Keratinocyte (primary cell): ENCODE data around the gene MSANTD2. TPM values are rescaled to one million over a fixed set of nuclear protein-coding genes. Genes with fewer than 3 reads are reported as not detected.

Source experiments
- DNase-seq: peaks from one replicate; pipeline ENCODE4 v3.0.0-alpha.2; 2011; ENCODE audit warnings: low read depth, missing footprints, low spot score
- FAIRE-seq: peaks from 2 replicates; lab custom pipeline; 2011; peaks lifted over from hg19 to GRCh38; lab: Jason Lieb, UNC
- H2AFZ ChIP-seq: 2 replicates; pipeline ENCODE4 v1.6.0; 2012; ENCODE audit warnings: low read length, control low read depth, inconsistent platforms; ENCODE audit not compliant: control insufficient read depth
- H3K27ac ChIP-seq: 2 replicates; pipeline ENCODE4 v1.5.1; 2011; ENCODE audit warnings: low read length; ENCODE audit not compliant: control insufficient read depth, insufficient read depth
- H3K27me3 ChIP-seq: 3 replicates; pipeline ENCODE4 v1.6.0; 2011; ENCODE audit warnings: low read length; ENCODE audit not compliant: control insufficient read depth, insufficient read depth; ENCODE audit errors: extremely low read depth
- H3K36me3 ChIP-seq, 2 experiments: 2 replicates in 1 of 2; 3 replicates in 1 of 2; pipeline ENCODE4 v1.5.1; 2011; ENCODE audit warnings: low read length in 2 of 2, mild to moderate bottlenecking in 1 of 2; ENCODE audit not compliant: control insufficient read depth in 2 of 2, insufficient read depth in 2 of 2; ENCODE audit errors: extremely low read depth in 1 of 2
- H3K4me1 ChIP-seq: 3 replicates; pipeline ENCODE4 v1.5.1; 2011; ENCODE audit warnings: low read length; ENCODE audit not compliant: control insufficient read depth, insufficient read depth; ENCODE audit errors: extremely low read depth
- H3K4me2 ChIP-seq: 3 replicates; pipeline ENCODE4 v1.6.0; 2011; ENCODE audit warnings: low read depth, low read length; ENCODE audit not compliant: control insufficient read depth, insufficient read depth; ENCODE audit errors: extremely low read depth
- H3K4me3 ChIP-seq, 3 experiments: fragments of 200-600 bp in 1 of 3; sonication (generic) in 1 of 3; 2 replicates in 2 of 3; 3 replicates in 1 of 3; pipeline ENCODE4 v1.5.1; 2011 to 2016; ENCODE audit warnings: low read length in 3 of 3, mild to moderate bottlenecking in 3 of 3, control low read depth in 2 of 3, inconsistent platforms in 1 of 3, low read depth in 1 of 3, mixed read lengths in 1 of 3, mixed run types in 1 of 3, moderate library complexity in 1 of 3; ENCODE audit not compliant: control insufficient read depth in 2 of 3, insufficient read depth in 2 of 3; ENCODE audit errors: extremely low read depth in 1 of 3
- H3K79me2 ChIP-seq: 2 replicates; pipeline ENCODE4 v1.6.0; 2012; ENCODE audit warnings: low read length; ENCODE audit not compliant: control insufficient read depth, insufficient read depth
- H3K9ac ChIP-seq: 3 replicates; pipeline ENCODE4 v1.6.0; 2011; ENCODE audit warnings: low read length; ENCODE audit not compliant: control insufficient read depth, insufficient read depth; ENCODE audit errors: extremely low read depth
- H3K9me1 ChIP-seq: 3 replicates; pipeline ENCODE4 v1.6.0; 2011; ENCODE audit warnings: low read length; ENCODE audit not compliant: control insufficient read depth, insufficient read depth; ENCODE audit errors: extremely low read depth
- H3K9me3 ChIP-seq: 2 replicates; pipeline ENCODE4 v1.5.1; 2012; ENCODE audit warnings: low read depth, low read length; ENCODE audit not compliant: control insufficient read depth
- H4K20me1 ChIP-seq: 3 replicates; pipeline ENCODE4 v1.6.0; 2011; ENCODE audit warnings: low read length; ENCODE audit not compliant: control insufficient read depth, insufficient read depth; ENCODE audit errors: extremely low read depth
- CTCF ChIP-seq, 3 experiments: IDR thresholded peaks in 1 of 3; conservative IDR thresholded peaks in 1 of 3; optimal IDR thresholded peaks in 1 of 3; 2 replicates in 2 of 3; 3 replicates in 1 of 3; pipeline versions ENCODE3 to v1.5.1; 2011; ENCODE audit warnings: low read length in 3 of 3, mild to moderate bottlenecking in 3 of 3, moderate library complexity in 2 of 3, control low read depth in 1 of 3, inconsistent platforms in 1 of 3; ENCODE audit not compliant: insufficient read depth in 2 of 3; ENCODE audit errors: extremely low read depth in 1 of 3
- EZH2 ChIP-seq: IDR thresholded peaks from one replicate; pipeline ENCODE4 v1.6.1; 2012; ENCODE audit warnings: inconsistent platforms, mild to moderate bottlenecking, low read length, moderate library complexity
- dilution Hi-C: fragments of 300-500 bp; cut with MboI; formaldehyde crosslinking; loops from one replicate; pipeline ENCODE4 v1.7.0; 2020; ENCODE audit warnings: low sequenced_read_pairs; ENCODE audit not compliant: extremely low pct_ligation_motif_present
- polyA plus RNA-seq, 5 experiments: library from polyadenylated mRNA; depleted of rRNA in 3 of 5; stranded (reverse) in 3 of 5; stranded (forward) in 1 of 5; unstranded in 1 of 5; fragments of >200 nt; gene quantifications; 1 replicate in 1 of 5; 2 replicates in 3 of 5; 3 replicates in 1 of 5; pipeline versions ENCODE4 v1.2.1 to v1.2.3, GENCODE V29; 2011 to 2012; ENCODE audit warnings: missing spikeins in 2 of 5, low read depth in 1 of 5, low replicate concordance in 1 of 5

Gene MSANTD2
- polyA plus RNA-seq, 1 donor (not counting 4 experiments of a cell fraction or from before 2014, with no cell fraction given) = 6.6 TPM

- H3K4me1 ChIP-seq = no peaks in the 10 kb centered on the region
- H3K4me3 ChIP-seq = no peak overlapping the region
- H3K9ac ChIP-seq = no peak overlapping the region
- no peaks in the 10 kb centered on the region for H3K9me1 ChIP-seq
- no peak overlapping the region for H3K27ac ChIP-seq
- no peaks in the 10 kb centered on the region for H4K20me1 ChIP-seq
- no peaks in the 10 kb centered on the region for H3K36me3 ChIP-seq
- peaks cover 56% of the 10 kb centered on the region for H3K27me3 ChIP-seq
- dilution Hi-C loops = no loop called here
- no peak for FAIRE-seq
- H3K9me3 ChIP-seq = no peaks in the 10 kb centered on the region
- TF ChIP-seq CTCF (optimal IDR thresholded peaks at IDR 0.05 in 1 of 3, IDR thresholded peaks at IDR 0.05 in 1 of 3, conservative IDR thresholded peaks at IDR 0.05 in 1 of 3; ENCODE audit: extremely low read depth in 1 of 3, insufficient read depth in 2 of 3, low read length in 3 of 3) (no peak), EZH2 (no peak)
- H3K4me2 ChIP-seq = no peak overlapping the region
- DNase-seq = no peak
- no peak overlapping the region for H2AFZ ChIP-seq
- H3K79me2 ChIP-seq = no peaks in the 10 kb centered on the region
These were observed 47.6 kb downstream of the MSANTD2 start for GRCh38 chr11:124752471-124753102.

- Histone ChIP-seq H3K4me1 (no peaks in the 10 kb centered on the region), H3K79me2 (no peaks in the 10 kb centered on the region), H3K36me3 (no peaks in the 10 kb centered on the region), H3K9me3 (no peaks in the 10 kb centered on the region), H4K20me1 (no peaks in the 10 kb centered on the region), H3K27me3 (peaks cover 49% of the 10 kb centered on the region), H3K4me3 (no peak within 1 kb of the TSS), H3K9me1 (no peaks in the 10 kb centered on the region), H3K27ac (no peak within 1 kb of the TSS), H2AFZ (no peak within 1 kb of the TSS), H3K9ac (no peak within 1 kb of the TSS), H3K4me2 (no peak within 1 kb of the TSS)
- dilution Hi-C loops = no loop called here
- DNase-seq = no peak
- no peak for TF ChIP-seq CTCF (optimal IDR thresholded peaks at IDR 0.05 in 1 of 3, IDR thresholded peaks at IDR 0.05 in 1 of 3, conservative IDR thresholded peaks at IDR 0.05 in 1 of 3; ENCODE audit: extremely low read depth in 1 of 3, insufficient read depth in 2 of 3, low read length in 3 of 3)
- peak; percentile 40 for TF ChIP-seq EZH2
- no peak for FAIRE-seq
These were observed 48.3 kb downstream of the MSANTD2 start, which contains the start of gene VSIG2 for GRCh38 chr11:124751741-124752470. Gene VSIG2 (minus strand): TSS chr11:124752255. CDS start chr11:124752137, 118 bp downstream.
